SJSA1 (cell line): Measurements from ENCODE around the gene NRCAM. TPM values are rescaled to one million over a fixed set of nuclear protein-coding genes. Genes with fewer than 3 reads are reported as not detected.

Source experiments
- DNase-seq, 2 experiments: peaks; one replicate each; pipeline ENCODE4 v3.0.0-alpha.2; 2015 to 2020; ENCODE audit warnings: low spot score in 2 of 2, low read depth in 1 of 2
- H3K27ac ChIP-seq: fragments of 250-450 bp; sonication (Bioruptor Pico); 2 replicates; pipeline ENCODE4 v1.5.1; 2020; ENCODE audit warnings: mild to moderate bottlenecking, moderate library complexity
- H3K27me3 ChIP-seq: fragments of 250-450 bp; sonication (Bioruptor Pico); replicated peaks from 2 replicates; pipeline ENCODE4 v1.5.1; 2020; ENCODE audit warnings: mild to moderate bottlenecking, moderate library complexity
- H3K36me3 ChIP-seq: fragments of 250-450 bp; sonication (Bioruptor Pico); 2 replicates; pipeline ENCODE4 v1.5.1; 2020; ENCODE audit warnings: mild to moderate bottlenecking
- H3K4me1 ChIP-seq: fragments of 250-450 bp; sonication (Bioruptor Pico); replicated peaks from 2 replicates; pipeline ENCODE4 v1.6.1; 2021; ENCODE audit warnings: mild to moderate bottlenecking
- H3K4me3 ChIP-seq: fragments of 250-450 bp; sonication (Bioruptor Pico); 2 replicates; pipeline ENCODE4 v1.5.1; 2020; ENCODE audit warnings: mild to moderate bottlenecking
- H3K9me3 ChIP-seq: fragments of 250-450 bp; sonication (Bioruptor Pico); replicated peaks from 2 replicates; pipeline ENCODE4 v1.5.1; 2020; ENCODE audit warnings: mild to moderate bottlenecking
- total RNA-seq: library from RNA; depleted of rRNA; stranded (reverse); fragments of >200 nt; shearing (Covaris generic); gene quantifications from 2 replicates; pipeline ENCODE4 v1.2.3, GENCODE V29; 2014

Gene NRCAM
- total RNA-seq, 1 experiment from 2014 or later = not detected

DNA sequence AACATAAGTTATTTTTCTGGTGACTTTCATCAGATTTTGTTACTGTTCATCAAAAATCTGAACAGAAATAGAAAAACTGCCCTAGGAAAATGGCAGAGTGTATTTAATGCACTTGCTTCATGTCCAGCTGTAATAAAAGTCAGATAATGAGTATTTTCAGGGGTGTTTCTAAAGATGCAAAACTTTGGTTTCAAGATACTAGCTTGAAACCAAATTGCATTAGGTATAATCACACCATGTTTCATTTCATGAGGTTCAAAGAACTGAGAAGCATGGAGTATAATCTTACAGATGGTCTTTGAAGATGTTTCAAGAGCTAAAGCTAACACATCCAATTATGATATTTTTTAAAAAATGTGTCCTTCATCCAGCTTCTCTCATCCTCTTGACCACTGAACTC lies 128.9 kb downstream of the NRCAM start:
- no peak overlapping the region for H3K27ac ChIP-seq
- no peaks in the 10 kb centered on the region for H3K27me3 ChIP-seq
- no peak for DNase-seq
- no peaks in the 10 kb centered on the region for H3K9me3 ChIP-seq
- H3K36me3 ChIP-seq = no peaks in the 10 kb centered on the region
- H3K4me3 ChIP-seq = no peak overlapping the region
- H3K4me1 ChIP-seq = no peaks in the 10 kb centered on the region

DNA sequence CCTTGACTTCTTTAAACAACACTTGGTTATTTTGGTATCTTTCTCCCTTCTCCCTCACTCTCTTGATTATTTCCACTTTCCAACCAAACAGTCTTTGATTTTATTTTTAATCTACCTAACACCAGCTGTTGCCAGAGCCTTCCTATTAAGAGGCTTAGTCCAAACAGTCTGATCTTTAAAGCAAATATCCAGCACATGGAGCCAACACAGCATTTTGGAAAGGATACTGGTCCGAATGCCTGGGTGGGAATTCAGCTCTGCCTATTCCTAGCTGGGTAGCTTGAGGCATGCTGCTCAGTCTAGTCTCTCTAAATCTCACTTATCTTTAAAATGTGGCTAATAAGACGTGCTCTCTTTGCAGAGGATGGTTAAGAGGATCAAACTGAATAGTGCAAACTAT lies 129.3 kb downstream of the NRCAM start:
- H3K9me3 ChIP-seq = no peaks in the 10 kb centered on the region
- H3K27ac ChIP-seq = no peak overlapping the region
- no peak overlapping the region for H3K4me3 ChIP-seq
- DNase-seq = no peak
- no peaks in the 10 kb centered on the region for H3K4me1 ChIP-seq
- no peaks in the 10 kb centered on the region for H3K36me3 ChIP-seq
- no peaks in the 10 kb centered on the region for H3K27me3 ChIP-seq

DNA sequence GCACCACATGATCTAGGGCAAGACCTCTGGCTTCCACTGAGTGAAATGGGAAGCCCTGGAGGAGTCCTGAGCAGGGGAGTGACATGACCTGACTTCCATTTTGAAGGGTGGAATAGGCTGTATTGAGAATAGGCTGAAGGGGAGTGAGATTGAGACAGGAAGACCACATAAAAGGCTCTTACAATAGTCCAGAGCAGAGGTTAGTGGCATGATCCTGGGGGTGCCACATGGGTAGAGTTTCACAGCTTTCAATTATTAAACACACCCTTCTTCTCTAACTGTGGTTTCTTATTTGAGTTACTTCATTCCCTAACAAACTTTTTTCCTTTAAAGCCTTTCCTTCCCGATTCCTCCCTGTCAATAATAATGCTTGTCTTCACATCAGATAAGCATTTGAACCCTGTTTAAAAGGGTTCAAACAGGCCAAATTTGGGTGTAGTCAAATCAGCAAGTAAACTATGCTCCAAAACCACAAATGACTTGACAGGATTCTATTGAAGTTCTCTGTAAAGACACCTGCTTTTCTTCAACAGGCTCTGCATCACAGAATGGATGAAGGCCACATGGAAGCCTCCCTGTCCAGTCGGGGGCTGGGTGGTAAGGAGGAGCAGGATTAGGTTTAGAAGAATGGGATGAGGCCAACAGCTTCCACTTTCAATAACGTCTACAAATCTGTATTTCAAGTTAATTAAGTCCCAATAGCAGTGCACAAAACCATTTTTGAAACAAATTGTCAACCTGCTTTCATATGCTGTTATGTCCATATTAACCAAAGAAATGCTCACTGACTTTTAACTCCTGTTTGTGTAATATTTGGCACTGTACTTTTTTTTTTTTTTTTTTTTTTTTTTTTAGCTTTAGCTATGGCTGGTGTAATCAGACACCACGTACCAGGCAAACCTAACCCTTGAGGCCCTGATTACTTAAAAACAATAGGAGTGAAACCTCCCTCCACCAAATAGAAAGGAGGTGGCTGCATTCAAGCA lies 131.9 kb downstream of the NRCAM start:
- H3K36me3 ChIP-seq = no peaks in the 10 kb centered on the region
- no peaks in the 10 kb centered on the region for H3K9me3 ChIP-seq
- H3K4me1 ChIP-seq = no peaks in the 10 kb centered on the region
- no peak overlapping the region for H3K27ac ChIP-seq
- no peak overlapping the region for H3K4me3 ChIP-seq
- no peak for DNase-seq
- H3K27me3 ChIP-seq = no peaks in the 10 kb centered on the region

DNA sequence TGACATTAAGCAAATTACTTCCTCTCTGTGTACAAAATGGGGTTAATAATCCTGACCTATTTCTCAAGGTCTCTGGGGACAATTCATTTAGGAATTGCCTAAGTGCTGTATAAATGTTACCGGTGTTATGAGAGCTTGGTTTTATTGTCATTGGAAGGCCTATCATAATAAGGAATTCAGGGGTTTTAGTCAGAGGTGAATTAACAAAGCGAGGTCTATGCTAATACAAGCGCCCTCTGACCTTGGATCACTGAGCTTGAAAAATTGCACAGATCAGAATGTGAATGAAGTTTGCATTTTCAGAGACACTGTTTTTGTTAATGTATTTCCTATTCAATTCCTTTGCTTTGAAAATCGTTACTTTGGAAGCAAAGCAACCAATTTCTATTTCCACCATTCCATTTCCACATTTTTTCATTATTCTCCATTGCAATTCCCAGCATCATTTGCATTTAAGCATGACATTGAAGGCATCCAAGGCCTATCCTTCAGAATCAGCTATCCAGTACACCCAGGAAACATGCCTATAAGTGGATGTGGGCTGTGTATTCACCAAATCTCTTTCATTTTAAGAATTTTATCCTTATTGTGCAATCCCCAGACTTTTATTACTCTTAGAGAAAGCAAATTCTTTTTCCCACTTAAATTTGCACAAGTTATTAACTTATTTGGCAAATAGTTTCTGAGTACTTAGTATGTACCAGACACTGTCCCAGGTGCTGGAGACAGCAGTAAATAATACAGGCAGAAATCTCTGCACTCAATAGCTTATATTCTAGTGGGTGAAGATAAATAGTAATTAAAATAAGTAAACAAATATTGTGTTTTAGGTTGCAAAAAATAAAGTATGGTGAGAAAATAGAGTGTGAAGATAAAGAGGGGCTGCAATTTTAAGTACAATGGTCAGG lies 133.1 kb downstream of the NRCAM start:
- Histone ChIP-seq H3K4me3 (no peak overlapping the region), H3K4me1 (no peaks in the 10 kb centered on the region), H3K9me3 (no peaks in the 10 kb centered on the region)

DNA sequence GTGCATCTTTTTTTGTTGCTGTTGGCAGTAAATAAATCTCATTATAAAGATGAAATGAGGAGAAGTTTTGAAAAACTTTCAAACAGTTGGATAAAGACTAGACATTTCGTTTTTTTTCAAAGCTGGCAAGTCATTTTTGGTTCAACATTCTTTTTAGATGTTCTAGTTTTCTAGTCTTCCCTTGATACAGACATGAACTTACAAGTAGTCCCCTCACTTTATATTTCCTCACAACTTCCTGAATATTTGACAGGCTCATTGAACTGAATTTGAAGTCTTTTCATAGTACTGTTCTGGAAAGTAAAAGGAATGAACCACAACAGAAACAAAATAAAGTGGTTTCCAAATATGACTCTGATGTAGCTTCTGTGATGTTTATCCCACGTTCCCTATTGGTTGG lies 134.2 kb downstream of the NRCAM start:
- H3K4me1 ChIP-seq = no peaks in the 10 kb centered on the region
- H3K36me3 ChIP-seq = no peaks in the 10 kb centered on the region
- no peak for DNase-seq
- H3K27me3 ChIP-seq = no peaks in the 10 kb centered on the region
- no peaks in the 10 kb centered on the region for H3K9me3 ChIP-seq
- no peak overlapping the region for H3K4me3 ChIP-seq
- H3K27ac ChIP-seq = no peak overlapping the region

More for the DNA sequence above, 133.1 kb downstream of the NRCAM start:
- no peaks in the 10 kb centered on the region for H3K36me3 ChIP-seq
- DNase-seq = no peak
- no peaks in the 10 kb centered on the region for H3K27me3 ChIP-seq
- no peak overlapping the region for H3K27ac ChIP-seq

DNA sequence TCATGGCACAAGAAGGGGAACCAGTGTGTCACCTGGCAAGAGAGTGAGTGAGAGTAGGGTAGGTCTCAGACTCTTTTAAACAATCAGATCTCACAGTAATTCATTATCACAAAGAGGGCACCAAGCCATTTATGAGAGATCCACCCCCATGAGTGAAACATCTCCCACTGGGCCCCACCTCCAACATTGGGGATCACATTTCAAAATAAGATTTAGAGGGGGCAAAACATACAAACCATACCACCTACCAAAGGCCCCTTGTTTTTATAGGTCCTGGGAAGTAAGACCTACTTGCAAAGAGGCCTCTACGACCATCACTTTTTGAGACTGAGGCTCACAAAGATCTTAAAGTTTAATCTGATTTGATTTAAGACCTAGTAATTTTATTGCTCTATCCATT lies 134.9 kb downstream of the NRCAM start:
- Histone ChIP-seq H3K36me3 (no peaks in the 10 kb centered on the region), H3K4me3 (no peak overlapping the region), H3K9me3 (no peaks in the 10 kb centered on the region), H3K27ac (no peak overlapping the region), H3K27me3 (no peaks in the 10 kb centered on the region), H3K4me1 (no peaks in the 10 kb centered on the region)
- no peak for DNase-seq

DNA sequence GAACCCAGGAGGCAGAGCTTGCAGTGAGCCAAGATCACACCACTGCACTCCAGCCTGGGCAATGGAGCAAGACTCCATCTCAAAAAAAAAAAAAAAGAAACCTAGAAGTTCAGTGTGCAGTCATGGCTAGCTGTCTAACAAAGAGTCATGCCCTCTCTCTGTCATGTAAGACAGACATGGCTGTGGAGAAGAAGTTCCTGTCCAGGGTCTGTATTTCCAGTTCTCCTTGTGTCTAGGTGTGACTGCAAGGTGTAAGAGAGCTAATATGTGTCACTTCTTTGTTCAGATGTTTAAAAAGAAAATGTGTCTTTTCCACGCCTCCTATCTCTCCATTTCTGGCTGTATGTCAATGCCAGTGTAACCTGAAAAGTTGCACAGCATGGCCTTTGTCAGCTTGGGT lies 139.5 kb downstream of the NRCAM start:
- H3K9me3 ChIP-seq = no peaks in the 10 kb centered on the region
- H3K36me3 ChIP-seq = no peaks in the 10 kb centered on the region
- no peak overlapping the region for H3K4me3 ChIP-seq
- H3K4me1 ChIP-seq = peaks cover 4% of the 10 kb centered on the region
- DNase-seq = no peak
- no peaks in the 10 kb centered on the region for H3K27me3 ChIP-seq
- H3K27ac ChIP-seq = no peak overlapping the region

DNA sequence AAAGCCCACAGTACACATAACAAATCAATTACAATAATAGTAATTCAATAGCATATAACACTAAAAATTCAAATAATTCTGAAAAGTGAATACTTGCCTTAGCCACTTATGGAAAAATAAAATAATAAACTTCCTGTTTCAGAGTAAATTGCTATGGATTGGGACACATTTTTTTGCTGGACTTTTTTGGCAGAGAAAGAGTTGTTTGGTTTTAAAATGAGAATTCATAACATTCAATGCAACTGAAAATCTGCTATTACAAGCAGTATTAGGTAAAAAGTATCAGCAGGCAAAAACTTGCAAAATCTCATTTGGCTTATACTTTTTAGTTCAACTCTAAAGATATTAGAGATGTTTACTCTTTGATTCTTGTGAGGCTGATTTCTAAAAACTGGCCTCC lies 141.7 kb downstream of the NRCAM start:
- H3K27me3 ChIP-seq = no peaks in the 10 kb centered on the region
- DNase-seq = no peak
- H3K27ac ChIP-seq = no peak overlapping the region
- H3K9me3 ChIP-seq = no peaks in the 10 kb centered on the region
- H3K36me3 ChIP-seq = no peaks in the 10 kb centered on the region
- H3K4me1 ChIP-seq = peaks cover 16% of the 10 kb centered on the region
- no peak overlapping the region for H3K4me3 ChIP-seq

DNA sequence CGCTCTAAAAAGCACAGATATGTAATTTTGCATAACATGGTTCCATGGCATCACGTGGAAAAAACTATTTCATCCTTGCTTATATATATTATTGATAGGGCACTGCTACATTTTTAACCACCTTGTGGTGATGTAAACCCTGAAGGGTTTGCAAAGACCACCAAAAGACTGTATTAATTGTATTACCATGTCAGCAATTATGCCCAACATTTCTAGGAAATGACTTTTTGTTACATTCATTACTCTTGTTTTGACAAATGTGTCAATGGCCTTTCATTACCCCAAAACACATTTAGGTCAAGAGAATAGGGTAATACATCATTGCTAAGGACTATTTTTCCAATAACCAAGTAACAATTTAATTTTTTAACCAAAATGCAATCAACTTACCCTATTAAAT lies 142.2 kb downstream of the NRCAM start:
- DNase-seq = no peak
- Histone ChIP-seq H3K4me1 (peaks cover 16% of the 10 kb centered on the region), H3K4me3 (no peak overlapping the region), H3K9me3 (no peaks in the 10 kb centered on the region), H3K27ac (no peak overlapping the region), H3K27me3 (no peaks in the 10 kb centered on the region), H3K36me3 (no peaks in the 10 kb centered on the region)

DNA sequence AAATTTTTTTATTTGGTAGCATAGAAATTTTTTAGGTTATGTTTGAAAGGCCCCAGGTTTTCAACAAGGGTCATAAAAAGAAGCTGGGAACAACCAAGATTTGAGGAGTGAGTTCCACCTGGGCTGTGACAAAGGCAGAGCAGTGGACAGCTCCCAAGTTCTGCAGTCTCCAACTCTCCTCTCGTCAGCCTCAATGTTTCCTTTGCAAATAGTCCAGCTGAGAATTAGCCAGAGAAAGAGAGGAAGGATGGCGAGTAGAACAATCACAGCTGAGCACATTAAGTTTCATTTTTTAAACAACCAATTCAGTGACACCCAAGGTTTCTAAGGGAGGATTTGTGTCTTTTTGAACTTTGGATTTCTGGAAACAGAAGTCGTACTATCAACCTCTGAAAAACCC lies 143.2 kb downstream of the NRCAM start:
- no peaks in the 10 kb centered on the region for H3K9me3 ChIP-seq
- peaks cover 26% of the 10 kb centered on the region for H3K4me1 ChIP-seq
- no peaks in the 10 kb centered on the region for H3K36me3 ChIP-seq
- no peak overlapping the region for H3K4me3 ChIP-seq
- DNase-seq = no peak
- H3K27me3 ChIP-seq = no peaks in the 10 kb centered on the region
- no peak overlapping the region for H3K27ac ChIP-seq

DNA sequence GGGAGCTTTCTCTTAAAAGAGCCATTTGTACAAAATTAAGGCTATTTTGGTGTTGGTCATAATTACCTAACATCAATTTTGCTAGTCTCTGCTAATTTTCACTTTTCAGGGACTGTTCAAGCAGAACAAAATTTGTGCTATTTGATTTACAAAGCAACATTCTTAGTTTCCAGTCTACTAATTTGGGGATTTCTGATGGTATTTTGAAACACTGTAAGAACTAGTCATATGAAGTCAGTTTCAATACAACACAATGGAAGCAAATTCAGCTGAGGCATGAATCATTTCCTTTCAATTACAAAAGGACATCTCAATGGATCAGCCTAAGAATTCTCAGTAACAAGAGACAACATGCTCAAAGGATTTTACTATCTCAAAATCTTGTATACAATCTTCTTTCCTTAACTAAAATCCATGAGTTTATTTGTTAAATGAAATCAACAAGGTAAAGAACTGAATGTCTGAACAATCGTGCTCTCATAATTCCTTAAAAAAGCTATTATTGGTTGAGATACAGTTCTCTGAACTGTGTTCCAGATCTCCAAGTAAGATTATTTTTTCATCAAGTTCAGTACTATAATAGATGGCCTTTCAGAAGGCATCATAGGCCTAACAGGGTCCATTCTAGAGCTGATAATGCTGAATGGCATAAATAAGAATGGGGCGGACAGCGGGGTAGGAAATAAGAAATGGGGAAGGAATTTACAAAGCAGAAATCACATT lies 144.6 kb downstream of the NRCAM start:
- H3K27me3 ChIP-seq = no peaks in the 10 kb centered on the region
- no peaks in the 10 kb centered on the region for H3K9me3 ChIP-seq
- peaks cover 28% of the 10 kb centered on the region for H3K4me1 ChIP-seq
- H3K27ac ChIP-seq = peak overlapping the region; percentile 53
- H3K36me3 ChIP-seq = no peaks in the 10 kb centered on the region
- peak in 1 of 2 experiments; percentile 46 for DNase-seq
- no peak overlapping the region for H3K4me3 ChIP-seq

DNA sequence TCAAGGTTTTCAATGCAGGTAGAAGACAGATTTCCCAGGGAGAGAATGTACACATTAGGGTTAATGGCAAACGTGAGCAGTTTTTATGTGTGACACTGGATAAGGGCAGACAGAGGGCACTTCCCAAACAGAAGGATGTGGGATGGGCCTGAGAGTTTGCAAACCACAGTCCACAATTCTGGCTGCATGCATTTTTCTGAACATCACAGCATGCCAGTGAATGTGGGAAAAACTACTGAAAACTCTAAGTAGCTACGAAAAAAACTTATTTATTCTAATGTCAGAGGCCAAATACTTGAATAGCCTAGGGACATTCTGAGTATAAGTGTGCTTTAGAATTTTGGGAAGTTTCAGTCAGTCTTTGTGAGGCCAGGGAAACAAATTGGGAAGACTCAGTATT lies 145.9 kb downstream of the NRCAM start:
- H3K36me3 ChIP-seq = no peaks in the 10 kb centered on the region
- no peaks in the 10 kb centered on the region for H3K27me3 ChIP-seq
- H3K9me3 ChIP-seq = no peaks in the 10 kb centered on the region
- no peak for DNase-seq
- peaks cover 28% of the 10 kb centered on the region for H3K4me1 ChIP-seq
- H3K4me3 ChIP-seq = no peak overlapping the region
- H3K27ac ChIP-seq = no peak overlapping the region

DNA sequence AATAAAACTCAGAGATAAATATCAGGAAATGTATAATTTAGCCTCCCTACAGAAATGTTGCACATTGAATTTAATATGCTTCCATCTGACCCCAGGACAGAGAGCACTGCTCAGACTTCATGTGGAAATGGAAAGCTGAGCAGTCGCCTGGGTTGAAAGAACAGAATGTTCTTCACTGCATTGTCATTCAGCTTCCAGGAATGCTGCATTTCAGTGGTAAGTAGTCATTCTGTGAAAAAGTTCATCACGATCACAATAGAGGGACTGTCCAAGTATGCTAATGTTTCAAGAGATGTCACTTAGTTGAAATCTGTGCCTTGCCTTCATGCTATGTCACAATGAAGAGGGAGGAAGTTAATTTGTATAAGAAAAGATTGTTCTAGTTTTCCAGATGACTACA lies 147.3 kb downstream of the NRCAM start:
- Histone ChIP-seq H3K4me3 (no peak overlapping the region), H3K36me3 (no peaks in the 10 kb centered on the region), H3K4me1 (peaks cover 28% of the 10 kb centered on the region), H3K27ac (no peak overlapping the region), H3K9me3 (no peaks in the 10 kb centered on the region), H3K27me3 (no peaks in the 10 kb centered on the region)
- no peak for DNase-seq
